SK-N-MC (cell line): ENCODE measurements around the gene AKAP13.

Experiments used
- DNase-seq: peaks from one replicate; pipeline ENCODE4 v3.0.0-alpha.2; 2011; ENCODE audit warnings: low read depth, low spot score
- H3K27ac ChIP-seq: fragments of 200-600 bp; sonication (generic); 2 replicates; pipeline ENCODE4 v1.5.1; 2016; ENCODE audit warnings: mixed run types
- H3K36me3 ChIP-seq: fragments of 200-600 bp; sonication (generic); 2 replicates; pipeline ENCODE4 v1.6.1; 2017; ENCODE audit warnings: antibody characterized with exemption, low read length, mixed read lengths; ENCODE audit not compliant: insufficient read depth
- H3K4me3 ChIP-seq: fragments of 200-600 bp; sonication (generic); 2 replicates; pipeline ENCODE4 v1.5.1; 2016
- H3K9ac ChIP-seq: fragments of 200-600 bp; sonication (generic); 2 replicates; pipeline ENCODE4 v1.8.0; 2017; ENCODE audit warnings: mixed run types, mixed read lengths; ENCODE audit not compliant: insufficient read length
- H3K9me3 ChIP-seq: fragments of 200-600 bp; sonication (generic); 2 replicates; pipeline ENCODE4 v1.6.1; 2017; ENCODE audit warnings: low read depth, mild to moderate bottlenecking, antibody characterized with exemption, low read length, moderate library complexity, mixed read lengths
- EZH2 ChIP-seq: fragments of 200-600 bp; sonication (generic); IDR thresholded peaks from one replicate; pipeline ENCODE4 v1.6.1; 2017; ENCODE audit warnings: antibody characterized with exemption
- FOXP2 ChIP-seq: optimal IDR thresholded peaks from 2 replicates; pipeline ENCODE3; 2011; ENCODE audit warnings: mild to moderate bottlenecking, moderate library complexity; ENCODE audit not compliant: insufficient read depth; ENCODE audit errors: extremely low read length, control extremely low read depth
- POLR2AphosphoS5 ChIP-seq: IDR thresholded peaks from 2 replicates; pipeline ENCODE4 v1.6.1; 2012; ENCODE audit warnings: mild to moderate bottlenecking, low read depth, low read length, borderline replicate concordance

Gene AKAP13

DNA sequence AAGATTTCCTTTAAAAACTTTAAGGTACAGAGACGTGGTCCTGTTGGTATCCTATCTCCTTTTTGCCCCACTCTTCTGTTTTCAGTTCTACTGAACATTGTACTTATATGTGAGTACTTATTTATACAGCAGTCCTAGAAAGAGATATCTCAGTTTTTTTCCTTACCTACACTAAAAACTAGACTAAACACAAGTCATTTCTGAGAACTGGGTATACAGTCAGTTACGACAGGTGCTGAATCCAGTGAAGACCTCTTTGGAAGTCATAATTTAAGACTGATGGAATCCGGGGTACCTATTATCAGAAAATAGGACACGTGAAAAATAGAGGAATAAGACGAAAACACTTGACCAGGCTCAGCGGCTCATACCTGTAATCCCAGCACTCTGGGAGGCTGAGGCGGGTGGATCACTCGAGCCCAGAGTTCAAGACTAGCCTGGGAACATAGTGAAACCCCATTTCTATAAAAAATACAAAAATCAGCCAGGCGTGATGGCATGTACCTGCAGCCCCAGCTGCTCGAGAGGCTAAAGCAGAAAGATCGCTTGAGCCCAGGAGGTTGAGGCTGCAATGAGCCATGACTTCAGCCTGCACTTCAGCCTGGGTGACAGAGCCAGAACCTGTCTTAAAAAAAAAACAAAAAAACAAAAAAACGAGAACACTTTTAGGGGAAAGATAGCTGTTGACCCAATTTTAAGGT is 338.0 kb downstream of the AKAP13 start:
- no peak for TF ChIP-seq EZH2
- no peak for TF ChIP-seq POLR2AphosphoS5
- no peak for TF ChIP-seq FOXP2
- Histone ChIP-seq H3K9me3 (no peaks in the 10 kb centered on the region), H3K27ac (no peak overlapping the region), H3K4me3 (no peak overlapping the region), H3K9ac (no peak overlapping the region), H3K36me3 (peaks cover 44% of the 10 kb centered on the region)
- DNase-seq = no peak

DNA sequence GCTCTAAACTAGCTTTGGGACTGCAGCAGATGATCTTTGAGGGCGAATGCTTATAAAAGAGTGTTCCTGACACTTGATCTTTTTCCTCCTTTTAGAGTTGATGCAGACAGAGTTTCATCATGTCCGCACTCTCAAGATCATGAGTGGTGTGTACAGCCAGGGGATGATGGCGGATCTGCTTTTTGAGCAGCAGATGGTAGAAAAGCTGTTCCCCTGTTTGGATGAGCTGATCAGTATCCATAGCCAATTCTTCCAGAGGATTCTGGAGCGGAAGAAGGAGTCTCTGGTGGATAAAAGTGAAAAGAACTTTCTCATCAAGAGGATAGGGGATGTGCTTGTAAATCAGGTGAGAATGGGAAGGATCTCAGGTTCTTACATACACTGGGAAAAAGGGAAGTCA is 338.6 kb downstream of the AKAP13 start:
- Histone ChIP-seq H3K36me3 (peaks cover 44% of the 10 kb centered on the region), H3K9me3 (no peaks in the 10 kb centered on the region), H3K27ac (no peak overlapping the region), H3K4me3 (no peak overlapping the region), H3K9ac (no peak overlapping the region)
- TF ChIP-seq EZH2 (no peak), FOXP2 (no peak), POLR2AphosphoS5 (no peak)
- no peak for DNase-seq

DNA sequence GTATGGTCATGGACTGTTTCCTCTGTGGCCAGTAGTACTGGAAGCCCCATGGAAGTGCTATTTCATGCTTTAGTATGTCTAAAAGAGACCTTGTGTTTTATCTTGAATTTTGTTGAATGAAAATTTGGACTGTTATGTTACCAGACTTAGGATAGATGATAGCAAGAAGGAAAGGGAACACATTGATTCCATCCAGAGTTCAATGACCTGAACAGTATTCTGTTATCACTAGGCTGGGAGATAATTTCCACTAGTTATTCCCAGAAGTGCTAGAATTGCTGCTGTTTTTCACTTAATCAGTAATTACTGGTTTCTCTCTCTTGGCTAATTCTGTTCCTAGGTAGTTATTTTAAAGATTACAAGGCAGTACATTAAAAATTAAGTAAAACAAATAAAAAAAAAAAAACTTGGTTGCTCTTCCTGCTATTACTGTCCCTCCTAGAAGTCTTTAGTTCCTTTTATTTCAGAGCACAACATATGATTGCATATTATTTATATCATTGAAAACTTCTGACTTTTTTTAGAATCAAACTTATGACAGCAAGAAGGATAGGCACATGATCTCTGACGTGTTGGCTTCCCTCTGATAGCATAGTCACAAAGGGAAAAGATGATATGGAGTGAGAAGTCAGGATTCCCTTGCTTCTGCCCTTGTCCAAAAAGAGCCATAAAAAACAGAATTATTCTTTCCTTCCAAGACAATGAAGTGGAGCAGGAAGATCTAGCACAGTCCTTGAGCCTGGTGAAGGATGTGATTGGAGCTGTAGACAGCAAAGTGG is 342.2 kb downstream of the AKAP13 start:
- Histone ChIP-seq H3K36me3 (peaks cover 50% of the 10 kb centered on the region), H3K27ac (no peak overlapping the region), H3K4me3 (no peak overlapping the region), H3K9ac (no peak overlapping the region), H3K9me3 (no peaks in the 10 kb centered on the region)
- no peak for DNase-seq
- TF ChIP-seq EZH2 (no peak), POLR2AphosphoS5 (no peak), FOXP2 (no peak)

DNA sequence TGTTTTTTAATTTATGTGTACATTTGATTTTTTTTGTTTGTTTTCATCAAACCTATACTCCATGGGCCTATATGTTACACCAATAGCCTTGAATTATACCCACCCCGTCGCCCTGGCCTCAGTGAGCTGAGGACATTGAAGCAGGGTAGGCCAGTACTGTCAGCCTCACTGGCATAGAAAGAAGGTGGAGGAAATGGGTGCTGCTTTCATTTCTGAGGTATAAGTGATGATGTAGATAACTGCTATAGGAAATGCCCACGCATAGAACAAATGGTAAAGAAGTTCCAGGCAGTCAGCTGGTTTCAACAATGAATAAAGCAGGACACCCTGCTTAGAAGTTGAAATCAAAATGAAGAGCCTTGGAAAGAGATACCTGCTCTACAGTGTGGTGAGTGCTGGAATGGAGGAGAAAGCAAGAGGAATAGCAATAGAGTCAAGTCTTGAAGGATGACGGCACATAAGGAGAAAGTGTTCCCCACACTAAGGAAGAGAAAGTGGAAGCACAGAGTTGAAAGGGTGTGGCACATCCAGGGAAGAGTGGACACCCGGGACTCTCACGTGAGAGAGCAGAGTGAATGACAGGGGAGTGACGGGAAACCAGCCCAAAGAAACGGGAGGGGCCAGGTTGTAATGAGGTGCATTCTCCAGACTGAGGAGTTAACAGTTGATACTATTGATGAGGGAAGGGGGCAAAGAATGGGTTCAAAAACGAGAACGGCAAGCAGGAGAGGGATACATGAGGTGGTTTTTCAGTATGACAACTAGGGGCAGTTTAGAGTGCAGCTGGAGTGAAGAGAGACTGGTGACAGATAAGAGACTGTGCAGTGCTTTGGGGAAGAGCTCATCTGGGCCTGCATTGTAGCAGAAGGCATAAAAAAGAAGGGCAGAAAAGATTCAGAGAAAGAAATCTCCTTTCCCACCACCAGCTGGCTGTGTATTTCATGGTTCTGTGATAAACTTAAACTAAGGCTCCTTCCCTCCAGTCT is 343.9 kb downstream of the AKAP13 start:
- no peak for TF ChIP-seq FOXP2
- TF ChIP-seq POLR2AphosphoS5 = no peak
- no peak for TF ChIP-seq EZH2
- H3K9me3 ChIP-seq = no peaks in the 10 kb centered on the region
- no peak overlapping the region for H3K4me3 ChIP-seq
- no peak for DNase-seq
- H3K36me3 ChIP-seq = peaks cover 44% of the 10 kb centered on the region
- H3K27ac ChIP-seq = no peak overlapping the region
- H3K9ac ChIP-seq = no peak overlapping the region

DNA sequence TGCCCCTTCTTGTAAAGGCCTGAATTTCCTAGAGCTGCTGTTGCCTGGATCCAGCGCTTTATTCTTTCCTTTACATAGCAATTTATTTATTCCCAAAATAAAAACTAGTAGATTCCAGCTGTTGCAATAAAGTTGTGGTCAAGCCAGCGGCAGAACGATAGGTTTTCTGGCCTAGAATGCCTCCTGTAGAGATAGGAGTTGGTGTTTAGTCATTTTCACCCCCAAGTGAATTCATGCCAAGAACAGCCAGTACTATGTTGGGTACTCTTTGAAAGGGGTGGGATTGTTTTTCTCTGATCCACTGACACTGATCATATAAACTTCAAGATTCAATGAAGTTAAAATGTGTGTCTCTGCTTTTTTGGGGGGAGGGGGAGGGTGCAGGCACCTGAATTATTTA is 344.6 kb downstream of the AKAP13 start:
- Histone ChIP-seq H3K27ac (no peak overlapping the region), H3K9me3 (no peaks in the 10 kb centered on the region), H3K36me3 (peaks cover 44% of the 10 kb centered on the region), H3K9ac (no peak overlapping the region), H3K4me3 (no peak overlapping the region)
- TF ChIP-seq FOXP2 (no peak), POLR2AphosphoS5 (no peak), EZH2 (no peak)
- no peak for DNase-seq

DNA sequence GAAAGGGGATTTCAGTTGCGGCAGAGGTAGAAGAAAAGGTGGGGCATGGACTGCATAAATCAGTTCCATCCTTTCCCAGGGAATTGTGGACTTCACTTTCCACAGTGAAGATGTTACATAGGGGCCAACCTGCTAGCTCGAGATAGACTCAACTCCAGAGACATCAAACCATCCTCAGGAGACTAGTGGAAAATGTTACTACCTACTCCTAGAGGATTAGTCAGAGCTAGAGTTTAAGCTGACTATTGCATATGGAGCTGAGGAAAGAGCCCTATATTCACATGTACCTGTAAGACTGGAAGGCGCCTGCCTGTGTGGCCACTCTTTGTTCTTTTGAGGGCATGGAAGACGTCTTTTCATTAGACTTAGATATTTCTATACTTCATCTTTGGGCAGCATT is 345.2 kb downstream of the AKAP13 start:
- Histone ChIP-seq H3K9me3 (no peaks in the 10 kb centered on the region), H3K36me3 (peaks cover 44% of the 10 kb centered on the region), H3K27ac (no peak overlapping the region), H3K4me3 (no peak overlapping the region), H3K9ac (no peak overlapping the region)
- no peak for DNase-seq
- no peak for TF ChIP-seq EZH2
- TF ChIP-seq POLR2AphosphoS5 = no peak
- no peak for TF ChIP-seq FOXP2

DNA sequence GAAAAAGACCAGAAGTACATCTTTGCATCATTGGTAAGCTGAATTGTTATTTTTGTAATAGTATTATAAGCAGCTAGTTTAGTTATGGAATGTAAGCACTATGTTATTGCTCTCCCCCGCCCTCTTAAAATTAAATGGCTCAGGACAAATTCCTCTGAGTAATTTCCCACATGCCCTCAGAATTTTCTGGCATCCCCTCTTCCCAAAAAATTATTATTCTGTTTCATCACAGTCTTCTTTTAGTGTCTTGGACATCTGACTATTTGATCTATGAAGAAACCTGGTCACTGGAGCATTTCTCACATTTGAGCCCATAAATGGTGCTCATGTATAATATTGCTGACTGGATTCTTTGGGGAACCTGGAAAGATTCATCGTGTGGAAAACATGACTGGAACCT is 346.1 kb downstream of the AKAP13 start:
- no peaks in the 10 kb centered on the region for H3K9me3 ChIP-seq
- H3K36me3 ChIP-seq = peaks cover 44% of the 10 kb centered on the region
- no peak overlapping the region for H3K27ac ChIP-seq
- TF ChIP-seq POLR2AphosphoS5 (no peak), FOXP2 (no peak), EZH2 (no peak)
- H3K9ac ChIP-seq = no peak overlapping the region
- H3K4me3 ChIP-seq = no peak overlapping the region
- DNase-seq = no peak

DNA sequence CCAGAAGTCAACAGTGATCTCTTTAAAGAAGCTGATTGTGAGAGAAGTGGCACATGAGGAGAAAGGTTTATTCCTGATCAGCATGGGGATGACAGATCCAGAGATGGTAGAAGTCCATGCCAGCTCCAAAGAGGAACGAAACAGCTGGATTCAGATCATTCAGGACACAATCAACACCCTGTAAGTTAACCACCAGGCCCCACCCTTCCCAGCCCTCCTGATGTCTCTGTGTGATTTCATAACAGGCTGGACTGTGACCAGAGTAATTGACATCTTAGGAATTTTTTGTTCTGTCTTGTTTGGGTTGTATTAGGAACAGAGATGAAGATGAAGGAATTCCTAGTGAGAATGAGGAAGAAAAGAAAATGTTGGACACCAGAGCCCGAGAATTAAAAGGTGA is 346.7 kb downstream of the AKAP13 start:
- no peak for DNase-seq
- Histone ChIP-seq H3K9ac (no peak overlapping the region), H3K27ac (no peak overlapping the region), H3K4me3 (no peak overlapping the region), H3K9me3 (no peaks in the 10 kb centered on the region), H3K36me3 (peaks cover 44% of the 10 kb centered on the region)
- TF ChIP-seq POLR2AphosphoS5 (no peak), FOXP2 (no peak), EZH2 (no peak)
